Spinal cord (tissue), 10 donors: ENCODE measurements around the gene CDH22. TPM values are rescaled to one million over a fixed set of nuclear protein-coding genes. Genes with fewer than 3 reads are reported as not detected.

Source experiments
- DNase-seq, 6 donors: peaks; one replicate each; pipeline versions ENCODE4 v3.0.0 to v3.0.0-alpha.2; 2013 to 2015; ENCODE audit warnings: low spot score in 6 of 6, low read depth in 4 of 6
- H3K27ac ChIP-seq: one replicate; pipeline ENCODE4 v1.5.1; 2013; ENCODE audit warnings: low read depth, low read length, control low read depth
- H3K27me3 ChIP-seq: one replicate; pipeline ENCODE4 v1.6.1; 2013; ENCODE audit warnings: low read length; ENCODE audit not compliant: control insufficient read depth, insufficient read depth
- H3K36me3 ChIP-seq: one replicate; pipeline ENCODE4 v1.6.1; 2013; ENCODE audit warnings: low read length; ENCODE audit not compliant: control insufficient read depth, insufficient read depth
- H3K4me1 ChIP-seq: one replicate; pipeline ENCODE4 v1.6.1; 2013; ENCODE audit warnings: low read length; ENCODE audit not compliant: control insufficient read depth, insufficient read depth
- H3K4me3 ChIP-seq: one replicate; pipeline ENCODE4 v1.5.1; 2013; ENCODE audit warnings: low read depth, low read length, control low read depth
- H3K9me3 ChIP-seq: one replicate; pipeline ENCODE4 v1.6.1; 2013; ENCODE audit warnings: low read length; ENCODE audit not compliant: control insufficient read depth, insufficient read depth
- WGBS: methylation state at CpG from one replicate; pipeline ENCODE4 v1.1.5; 2013; ENCODE audit warnings: missing lambda C conversion rate; ENCODE audit not compliant: insufficient coverage; 5-methylcytosine and 5-hydroxymethylcytosine counted together
- polyA plus RNA-seq, 2 donors: library from polyadenylated mRNA; unstranded; fragments of 120-200 nt; gene quantifications; one replicate each; pipeline ENCODE4 v1.2.1, GENCODE V29; 2013; ENCODE audit not compliant: insufficient read length in 2 of 2
- total RNA-seq, 2 donors: library from RNA; depleted of rRNA in 1 of 2; stranded (reverse); fragments of 120-200 nt in 1 of 2; fragments of >200 nt in 1 of 2; gene quantifications; one replicate each; pipeline versions ENCODE4 v1.2.3 to v1.2.4, GENCODE V29; 2013 to 2014
- donor health status: healthy.

The CDH22 gene
- total and polyA plus RNA-seq, 4 donors: 1.6 to 13.1 (median 7.5) TPM

GRCh38 chr20:46158476-46158987 lies 149.8 kb downstream of the CDH22 start:
- WGBS: 26% methylated on average over 4 of the region's 5 CpGs
- Histone ChIP-seq H3K9me3 (no peaks in the 10 kb centered on the region), H3K27me3 (peaks cover 3% of the 10 kb centered on the region), H3K27ac (no peak overlapping the region), H3K4me1 (peaks cover 17% of the 10 kb centered on the region), H3K4me3 (no peak overlapping the region), H3K36me3 (no peaks in the 10 kb centered on the region)
- DNase-seq: no peak

DNA sequence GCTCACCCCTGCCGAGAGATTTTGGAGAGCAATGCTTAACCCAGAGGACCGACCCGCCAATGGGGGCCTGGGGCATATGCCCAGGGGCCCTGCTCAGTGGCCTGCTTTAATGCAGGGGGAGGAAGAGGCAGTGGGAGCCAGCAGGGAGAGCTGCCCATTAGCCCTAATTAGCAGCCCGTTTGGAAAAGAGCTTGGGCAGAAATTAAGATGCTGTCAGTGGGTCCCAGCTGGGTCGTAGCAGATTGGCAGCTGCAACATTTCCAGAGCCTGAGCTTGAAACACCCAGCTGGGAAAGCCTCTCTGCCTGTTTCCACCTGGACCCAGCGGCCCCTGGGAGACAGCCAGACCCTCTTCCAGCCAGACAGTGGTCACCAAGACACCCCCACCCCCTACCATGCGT lies 150.7 kb downstream of the CDH22 start:
- Histone ChIP-seq H3K27me3 (peaks cover 3% of the 10 kb centered on the region), H3K4me3 (no peak overlapping the region), H3K36me3 (no peaks in the 10 kb centered on the region), H3K27ac (no peak overlapping the region), H3K4me1 (peaks cover 24% of the 10 kb centered on the region), H3K9me3 (no peaks in the 10 kb centered on the region)
- WGBS: 35% methylated on average over 7 of the region's 7 CpGs
- peak in 2 of 6 donors; percentile 69 to 87 for DNase-seq

- no peaks in the 10 kb centered on the region for H3K36me3 ChIP-seq
- 90% methylated on average over 5 of the region's 6 CpGs for WGBS
- H3K4me1 ChIP-seq: peaks cover 24% of the 10 kb centered on the region
- no peak overlapping the region for H3K27ac ChIP-seq
- H3K9me3 ChIP-seq: no peaks in the 10 kb centered on the region
- no peak for DNase-seq
- peaks cover 3% of the 10 kb centered on the region for H3K27me3 ChIP-seq
- no peak overlapping the region for H3K4me3 ChIP-seq
These were observed 151.2 kb downstream of the CDH22 start for GRCh38 chr20:46157076-46157592.

DNA sequence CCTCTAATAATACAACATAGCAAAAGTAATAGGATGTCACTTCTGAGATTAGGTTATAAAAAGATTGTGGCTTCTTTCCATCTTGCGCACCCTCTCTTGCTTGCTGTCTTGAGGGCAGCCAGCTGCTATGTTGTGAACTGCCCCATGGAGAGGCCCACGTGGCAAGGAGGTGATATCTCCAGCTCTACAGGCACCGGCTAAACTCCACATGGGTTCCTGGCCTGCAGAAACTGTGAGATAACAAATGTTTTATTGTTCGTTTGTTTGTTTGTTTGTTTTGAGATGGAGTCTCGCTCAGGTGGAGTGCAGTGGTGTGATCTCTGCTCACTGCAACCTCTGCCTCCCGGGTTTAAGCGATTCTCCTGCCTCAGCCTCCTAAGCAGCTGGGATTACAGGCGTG lies 152.2 kb downstream of the CDH22 start:
- 65% methylated on average over 6 of the region's 8 CpGs for WGBS
- Histone ChIP-seq H3K4me1 (peaks cover 34% of the 10 kb centered on the region), H3K9me3 (no peaks in the 10 kb centered on the region), H3K36me3 (no peaks in the 10 kb centered on the region), H3K27me3 (peaks cover 3% of the 10 kb centered on the region), H3K4me3 (no peak overlapping the region), H3K27ac (no peak overlapping the region)
- no peak for DNase-seq

DNA sequence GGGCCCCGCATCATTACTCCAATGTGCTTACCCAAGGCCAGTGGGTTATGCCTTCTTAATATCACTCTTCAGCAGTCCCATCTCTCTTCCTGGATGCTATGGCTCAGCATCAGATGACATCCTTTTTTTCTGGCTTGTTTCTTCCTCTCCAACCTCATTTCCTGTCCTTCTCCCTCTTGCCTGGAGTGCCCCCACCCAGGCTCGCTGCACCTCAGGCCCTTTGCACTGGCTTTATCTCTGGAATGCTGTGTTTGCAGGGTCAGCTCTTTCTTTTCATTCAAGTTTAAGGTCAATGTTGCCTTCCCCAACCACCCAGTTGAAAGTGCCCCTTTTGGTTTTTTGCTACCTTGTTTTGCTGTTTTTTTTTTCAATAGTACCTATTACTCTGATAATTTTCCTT lies 153.5 kb downstream of the CDH22 start:
- 91% methylated on average over 2 of the region's 2 CpGs for WGBS
- no peaks in the 10 kb centered on the region for H3K36me3 ChIP-seq
- no peak overlapping the region for H3K27ac ChIP-seq
- DNase-seq: no peak
- peaks cover 40% of the 10 kb centered on the region for H3K4me1 ChIP-seq
- peaks cover 3% of the 10 kb centered on the region for H3K27me3 ChIP-seq
- no peak overlapping the region for H3K4me3 ChIP-seq
- no peaks in the 10 kb centered on the region for H3K9me3 ChIP-seq

DNA sequence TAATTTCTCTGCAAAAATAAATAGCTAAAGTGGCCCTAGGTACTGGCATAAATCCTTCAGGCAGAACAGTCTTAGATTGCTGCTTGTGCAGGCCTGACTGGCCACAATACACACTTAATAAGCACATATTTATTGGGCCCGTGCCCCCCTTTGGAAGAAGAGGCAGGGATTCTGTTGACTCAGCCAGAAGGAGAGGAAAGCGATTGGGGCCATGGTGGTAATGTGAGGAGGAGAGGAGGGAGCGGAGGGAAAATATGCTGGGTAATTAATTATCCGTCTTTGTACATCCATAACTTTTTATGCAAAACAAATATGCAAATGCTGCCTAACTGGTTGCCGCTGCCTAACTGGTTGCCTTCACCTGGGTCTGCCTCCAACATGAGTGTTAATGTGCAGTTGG lies 154.0 kb downstream of the CDH22 start:
- no peak overlapping the region for H3K4me3 ChIP-seq
- no peaks in the 10 kb centered on the region for H3K9me3 ChIP-seq
- no peak overlapping the region for H3K27ac ChIP-seq
- no peaks in the 10 kb centered on the region for H3K36me3 ChIP-seq
- peaks cover 3% of the 10 kb centered on the region for H3K27me3 ChIP-seq
- peaks cover 40% of the 10 kb centered on the region for H3K4me1 ChIP-seq
- peak in 1 of 6 donors; percentile 81 for DNase-seq
- 80% methylated on average over 1 of the region's 5 CpGs for WGBS

DNA sequence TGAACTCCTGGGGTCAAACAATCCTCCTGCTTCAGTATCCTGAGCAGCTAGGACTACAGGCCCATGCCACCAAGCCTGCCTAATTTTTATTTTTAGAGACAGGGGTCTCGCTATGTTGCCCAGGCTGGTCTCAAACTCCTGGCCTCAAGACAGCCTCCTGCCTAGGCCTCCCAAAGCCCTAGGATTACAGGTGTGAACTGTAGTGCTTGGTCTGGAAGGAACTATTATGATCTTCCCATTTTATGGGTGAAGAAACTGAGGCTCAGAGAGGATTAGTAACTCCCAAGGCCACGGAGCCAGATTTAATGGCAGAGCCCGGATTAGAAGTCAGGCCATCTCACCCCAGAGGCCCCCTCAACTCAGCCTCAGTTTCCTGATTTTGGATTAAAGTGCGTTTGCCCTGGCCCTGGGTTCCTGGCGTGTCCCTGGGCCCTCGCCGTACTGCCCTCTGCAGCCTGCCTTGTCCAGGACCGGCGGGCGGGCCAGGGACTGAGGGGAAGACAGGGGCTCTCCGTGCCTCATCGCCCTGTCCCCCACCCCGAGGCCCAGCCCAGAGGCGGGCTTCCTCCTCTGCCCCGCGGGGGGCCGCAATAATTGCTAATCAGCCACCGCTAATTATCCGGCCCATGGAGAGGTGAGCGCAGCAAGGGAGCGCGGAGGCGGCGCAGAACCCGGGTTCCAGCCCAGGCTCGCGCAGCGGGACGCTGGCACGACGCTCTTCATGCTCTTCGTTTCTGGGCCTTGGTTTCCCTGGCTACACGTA lies 155.3 kb downstream of the CDH22 start:
- Histone ChIP-seq H3K27ac (no peak overlapping the region), H3K9me3 (no peaks in the 10 kb centered on the region), H3K36me3 (no peaks in the 10 kb centered on the region), H3K4me3 (no peak overlapping the region), H3K27me3 (peaks cover 3% of the 10 kb centered on the region), H3K4me1 (peaks cover 45% of the 10 kb centered on the region)
- no peak for DNase-seq
- WGBS: 48% methylated on average over 32 of the region's 33 CpGs

DNA sequence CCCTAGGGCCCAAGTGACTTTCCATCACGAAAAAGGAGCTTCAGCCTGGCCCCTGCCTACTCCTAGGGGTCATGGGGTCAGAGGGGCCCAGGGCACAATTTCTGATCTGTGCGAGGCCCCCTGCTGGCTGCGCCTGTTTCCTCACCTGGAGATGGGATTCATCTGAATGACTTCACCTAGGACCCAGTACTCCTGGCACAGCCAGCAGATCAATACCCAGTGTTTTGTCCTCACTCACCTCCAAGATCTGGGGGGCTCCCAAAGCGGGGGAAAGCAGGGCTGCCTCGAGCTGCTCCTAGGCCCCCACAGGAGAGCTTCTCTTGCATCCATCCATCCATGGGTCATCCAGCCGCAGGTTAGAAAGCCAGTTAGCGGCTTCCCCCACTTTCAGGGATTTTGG lies 156.4 kb downstream of the CDH22 start:
- DNase-seq: no peak
- Histone ChIP-seq H3K4me1 (peaks cover 35% of the 10 kb centered on the region), H3K27me3 (no peaks in the 10 kb centered on the region), H3K27ac (no peak overlapping the region), H3K36me3 (no peaks in the 10 kb centered on the region), H3K9me3 (no peaks in the 10 kb centered on the region), H3K4me3 (no peak overlapping the region)
- 55% methylated on average over 3 of the region's 7 CpGs for WGBS

- WGBS: 31% methylated on average over 4 of the region's 5 CpGs
- Histone ChIP-seq H3K4me1 (peaks cover 40% of the 10 kb centered on the region), H3K9me3 (no peaks in the 10 kb centered on the region), H3K27me3 (no peaks in the 10 kb centered on the region), H3K36me3 (no peaks in the 10 kb centered on the region), H3K27ac (no peak overlapping the region), H3K4me3 (no peak overlapping the region)
- peak in 2 of 6 donors; percentile 74 to 80 for DNase-seq
These were observed 157.4 kb downstream of the CDH22 start for GRCh38 chr20:46150943-46151342.
